Testis (tissue), 3 donors: ENCODE results near the gene PSMD1. TPM values are rescaled to one million over a fixed set of nuclear protein-coding genes. Genes with fewer than 3 reads are reported as not detected.

Experiments
- DNase-seq: peaks from one replicate; pipeline ENCODE4 v3.0.0-alpha.2; 2019
- H3K27ac ChIP-seq, 2 donors: fragments of 200-600 bp; sonication (generic); one replicate each; pipeline ENCODE4 v1.5.1; 2019
- H3K27me3 ChIP-seq: fragments of 200-600 bp; sonication (generic); one replicate; pipeline ENCODE4 v1.5.1; 2019
- H3K36me3 ChIP-seq: fragments of 200-600 bp; sonication (generic); one replicate; pipeline ENCODE4 v1.5.1; 2017; ENCODE audit warnings: low read depth; ENCODE audit errors: missing control alignments
- H3K4me1 ChIP-seq: fragments of 200-600 bp; sonication (generic); one replicate; pipeline ENCODE4 v1.5.1; 2019
- H3K4me3 ChIP-seq, 2 donors: fragments of 200-600 bp; sonication (generic); one replicate each; pipeline ENCODE4 v1.5.1; 2017 to 2019
- H3K9me3 ChIP-seq: fragments of 200-600 bp; sonication (generic); one replicate; pipeline ENCODE4 v1.5.1; 2017
- POLR2A ChIP-seq: fragments of 450-650 bp; IDR thresholded peaks from one replicate; pipeline ENCODE4 v1.6.1; 2017; ENCODE audit warnings: antibody characterized with exemption, mild to moderate bottlenecking, moderate library complexity
- WGBS, 2 donors: methylation state at CpG; one replicate each; pipeline ENCODE4 v1.1.5; 2018; 5-methylcytosine and 5-hydroxymethylcytosine counted together
- intact Hi-C: fragments of 100-400 bp; cut with DNase I; formaldehyde crosslinking; loops from one replicate; pipeline ENCODE4 v1.15.1; 2023; ENCODE audit warnings: low total_unique reads
- polyA plus RNA-seq: library from polyadenylated mRNA; stranded (reverse); fragments of 350-450 nt; fragmentation: Illumina TruSeq; extraction: RNeasy Lipid Tissue Mini Kit (QIAGEN cat#74804); gene quantifications from one replicate; pipeline ENCODE4 v1.2.3, GENCODE V29; 2014; ENCODE audit warnings: low read depth, low replicate concordance; ENCODE audit not compliant: insufficient read depth
- total RNA-seq, 2 donors: library from RNA; depleted of rRNA; stranded (reverse); fragments of >200 nt; gene quantifications; one replicate each; pipeline ENCODE4 v1.2.3, GENCODE V29; 2016
- TF ChIP-seq, protein P1 (sequence below), 3 experiments: fragments of 450-650 bp in 2 of 3; fragments of 200-600 bp in 1 of 3; sonication (generic) in 1 of 3; IDR thresholded peaks; one replicate each; pipeline ENCODE4 v1.5.1; 2016 to 2019; ENCODE audit warnings: antibody characterized with exemption in 3 of 3, mild to moderate bottlenecking in 2 of 3, moderate library complexity in 1 of 3

Gene PSMD1
- total and polyA plus RNA-seq, 3 donors from 2014 or later = 60.8 to 69.6 (median 66.8) TPM

DNA sequence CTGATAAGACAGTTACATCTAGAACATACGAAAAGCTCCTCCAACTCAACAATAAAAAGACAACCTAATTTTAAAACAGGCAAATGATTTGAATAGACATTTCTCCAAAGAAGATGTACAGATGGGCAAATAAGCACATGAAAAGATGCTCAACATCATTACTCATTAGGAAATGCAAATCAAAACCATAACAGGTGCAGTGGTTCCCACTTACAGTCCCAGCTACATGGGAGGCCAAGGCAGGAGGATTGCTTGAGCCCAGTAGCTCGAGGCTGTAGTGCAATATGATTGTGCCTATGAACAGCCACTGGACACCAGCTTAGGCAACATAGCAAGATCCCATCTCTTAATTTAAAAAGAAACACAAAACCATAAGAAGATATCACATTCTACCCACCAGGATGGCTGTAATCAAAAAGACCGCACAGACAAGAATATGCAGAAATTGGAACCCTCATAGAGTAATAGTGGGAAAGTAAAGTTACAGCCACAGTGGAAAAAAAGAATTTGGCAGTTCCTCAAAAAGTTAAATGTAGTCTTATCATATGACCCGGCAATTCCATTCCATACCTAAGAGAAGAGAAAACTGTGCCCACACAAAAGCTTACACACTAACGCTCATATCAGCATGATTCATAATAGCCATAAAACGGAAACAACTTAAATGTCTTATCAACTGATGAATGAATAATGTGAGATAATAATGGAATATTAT lies 111.2 kb downstream of the PSMD1 start:
- Histone ChIP-seq H3K27me3 (no peaks in the 10 kb centered on the region), H3K4me1 (no peaks in the 10 kb centered on the region), H3K36me3 (no peaks in the 10 kb centered on the region), H3K9me3 (no peaks in the 10 kb centered on the region), H3K4me3 (no peak overlapping the region), H3K27ac (no peak overlapping the region)
- no peak for TF ChIP-seq POLR2A
- TF ChIP-seq, protein P1, sequence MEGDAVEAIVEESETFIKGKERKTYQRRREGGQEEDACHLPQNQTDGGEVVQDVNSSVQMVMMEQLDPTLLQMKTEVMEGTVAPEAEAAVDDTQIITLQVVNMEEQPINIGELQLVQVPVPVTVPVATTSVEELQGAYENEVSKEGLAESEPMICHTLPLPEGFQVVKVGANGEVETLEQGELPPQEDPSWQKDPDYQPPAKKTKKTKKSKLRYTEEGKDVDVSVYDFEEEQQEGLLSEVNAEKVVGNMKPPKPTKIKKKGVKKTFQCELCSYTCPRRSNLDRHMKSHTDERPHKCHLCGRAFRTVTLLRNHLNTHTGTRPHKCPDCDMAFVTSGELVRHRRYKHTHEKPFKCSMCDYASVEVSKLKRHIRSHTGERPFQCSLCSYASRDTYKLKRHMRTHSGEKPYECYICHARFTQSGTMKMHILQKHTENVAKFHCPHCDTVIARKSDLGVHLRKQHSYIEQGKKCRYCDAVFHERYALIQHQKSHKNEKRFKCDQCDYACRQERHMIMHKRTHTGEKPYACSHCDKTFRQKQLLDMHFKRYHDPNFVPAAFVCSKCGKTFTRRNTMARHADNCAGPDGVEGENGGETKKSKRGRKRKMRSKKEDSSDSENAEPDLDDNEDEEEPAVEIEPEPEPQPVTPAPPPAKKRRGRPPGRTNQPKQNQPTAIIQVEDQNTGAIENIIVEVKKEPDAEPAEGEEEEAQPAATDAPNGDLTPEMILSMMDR (IDR thresholded peaks at IDR 0.05) = no peak
- intact Hi-C loops = no loop called here
- whole genome bisulfite sequencing, 2 donors = 85 to 91% methylated on average over 6 of the region's 6 CpGs
- DNase-seq = no peak

DNA sequence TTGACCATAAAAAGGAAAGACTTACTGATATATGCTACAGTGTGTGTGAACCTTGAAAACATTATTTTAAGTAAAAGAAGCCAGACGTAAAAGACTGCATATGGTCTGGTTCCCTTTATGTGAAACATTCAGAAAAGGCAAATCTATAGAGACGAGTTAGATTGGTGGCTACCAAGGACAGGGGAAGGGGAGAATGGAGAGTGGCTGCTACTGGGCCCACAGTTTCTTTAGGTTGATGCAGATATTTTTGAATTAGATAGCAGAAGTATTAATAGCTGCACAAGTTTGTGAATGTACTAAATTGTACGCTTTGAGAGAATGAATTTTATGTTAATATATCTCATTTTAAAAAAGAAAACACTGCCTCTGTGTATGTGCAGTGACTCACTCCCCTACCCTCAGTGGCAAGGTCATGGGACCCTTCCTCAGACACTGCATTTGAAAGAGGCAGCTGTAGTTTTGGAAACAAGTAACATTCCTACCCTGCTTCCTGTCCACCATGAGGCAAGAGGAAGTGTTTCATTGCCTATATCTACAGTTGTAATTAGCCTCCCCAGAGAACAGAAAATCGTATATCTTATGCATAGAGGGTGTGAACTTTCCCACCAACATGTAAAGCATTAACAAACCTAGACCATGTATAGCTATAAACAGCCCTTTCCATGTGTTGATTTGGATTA lies 111.9 kb downstream of the PSMD1 start:
- no peaks in the 10 kb centered on the region for H3K9me3 ChIP-seq
- intact Hi-C loops = no loop called here
- H3K4me3 ChIP-seq = no peak overlapping the region
- 89 to 90% methylated on average over 4 of the region's 4 CpGs for WGBS, 2 donors
- TF ChIP-seq POLR2A = no peak
- TF ChIP-seq, protein P1 (IDR thresholded peaks at IDR 0.05) = no peak
- no peak for DNase-seq
- H3K36me3 ChIP-seq = no peaks in the 10 kb centered on the region
- no peak overlapping the region for H3K27ac ChIP-seq
- no peaks in the 10 kb centered on the region for H3K27me3 ChIP-seq
- no peaks in the 10 kb centered on the region for H3K4me1 ChIP-seq

DNA sequence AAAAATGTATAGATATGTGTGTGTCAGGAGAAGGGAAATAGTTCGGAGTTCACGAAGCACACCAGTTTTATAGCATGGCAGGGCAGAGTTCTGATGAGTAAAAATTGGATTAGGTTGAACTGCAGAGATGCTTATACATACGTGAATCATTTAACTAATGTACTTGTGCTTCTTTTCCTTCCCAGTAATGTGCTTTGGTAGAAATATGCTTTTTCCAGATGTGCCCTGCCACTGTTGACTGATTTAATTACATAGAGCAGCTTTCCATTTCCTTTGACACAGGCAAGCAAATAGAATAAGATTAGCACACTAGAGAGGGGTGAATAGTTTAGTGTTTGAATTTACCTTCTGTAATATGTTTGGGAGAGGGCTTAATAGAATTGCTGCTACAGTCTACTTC lies 112.8 kb downstream of the PSMD1 start:
- no peak overlapping the region for H3K27ac ChIP-seq

DNA sequence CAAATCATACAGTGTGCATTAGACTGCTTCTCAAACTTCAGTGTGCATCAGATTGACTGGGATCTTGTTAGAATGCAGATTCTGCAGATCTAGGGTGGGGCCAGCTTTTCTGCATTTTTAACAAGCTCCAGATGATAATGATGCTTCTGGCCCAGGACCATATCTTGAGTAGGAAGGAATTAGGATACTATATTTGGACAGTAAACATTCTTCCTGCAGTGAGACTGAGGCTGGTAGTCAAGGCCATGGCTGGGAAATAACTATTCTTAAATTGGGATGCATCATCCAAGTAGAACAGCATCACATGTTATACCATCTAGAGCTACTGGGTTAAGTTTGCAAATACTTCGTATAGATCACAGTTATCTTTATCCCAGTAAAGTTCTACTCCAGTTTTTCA lies 113.4 kb downstream of the PSMD1 start:
- intact Hi-C loops = no loop called here
- H3K27ac ChIP-seq = no peak overlapping the region
- H3K4me3 ChIP-seq = no peak overlapping the region
- H3K36me3 ChIP-seq = no peaks in the 10 kb centered on the region
- H3K9me3 ChIP-seq = no peaks in the 10 kb centered on the region
- no peak for DNase-seq
- TF ChIP-seq, protein P1 (IDR thresholded peaks at IDR 0.05) = no peak
- no peak for TF ChIP-seq POLR2A
- WGBS, 2 donors = 68 to 74% methylated on average over 1 of the region's 1 CpG
- no peaks in the 10 kb centered on the region for H3K27me3 ChIP-seq
- no peaks in the 10 kb centered on the region for H3K4me1 ChIP-seq

More for the DNA sequence above, 112.8 kb downstream of the PSMD1 start:
- H3K27me3 ChIP-seq = no peaks in the 10 kb centered on the region
- no peak for DNase-seq
- TF ChIP-seq POLR2A = no peak
- TF ChIP-seq, protein P1 (IDR thresholded peaks at IDR 0.05) = no peak
- H3K36me3 ChIP-seq = no peaks in the 10 kb centered on the region
- 79 to 86% methylated on average over 3 of the region's 3 CpGs for WGBS, 2 donors
- H3K4me1 ChIP-seq = no peaks in the 10 kb centered on the region
- no peak overlapping the region for H3K4me3 ChIP-seq
- intact Hi-C loops = no loop called here
- H3K9me3 ChIP-seq = no peaks in the 10 kb centered on the region
